NOMO-1 (cell line): ENCODE results near the gene PHF19.

Experiments used
- DNase-seq, 2 experiments: peaks; one replicate each; lab custom pipeline; 2025; ENCODE audit not compliant: unreplicated experiment in 2 of 2; lab: John Stamatoyannopoulos, UW

The PHF19 gene

GRCh38 chr9:120892748-120893610 lies 16.0 kb upstream of the PHF19 start:
- DNase-seq: peak; percentile 90 to 93

DNA sequence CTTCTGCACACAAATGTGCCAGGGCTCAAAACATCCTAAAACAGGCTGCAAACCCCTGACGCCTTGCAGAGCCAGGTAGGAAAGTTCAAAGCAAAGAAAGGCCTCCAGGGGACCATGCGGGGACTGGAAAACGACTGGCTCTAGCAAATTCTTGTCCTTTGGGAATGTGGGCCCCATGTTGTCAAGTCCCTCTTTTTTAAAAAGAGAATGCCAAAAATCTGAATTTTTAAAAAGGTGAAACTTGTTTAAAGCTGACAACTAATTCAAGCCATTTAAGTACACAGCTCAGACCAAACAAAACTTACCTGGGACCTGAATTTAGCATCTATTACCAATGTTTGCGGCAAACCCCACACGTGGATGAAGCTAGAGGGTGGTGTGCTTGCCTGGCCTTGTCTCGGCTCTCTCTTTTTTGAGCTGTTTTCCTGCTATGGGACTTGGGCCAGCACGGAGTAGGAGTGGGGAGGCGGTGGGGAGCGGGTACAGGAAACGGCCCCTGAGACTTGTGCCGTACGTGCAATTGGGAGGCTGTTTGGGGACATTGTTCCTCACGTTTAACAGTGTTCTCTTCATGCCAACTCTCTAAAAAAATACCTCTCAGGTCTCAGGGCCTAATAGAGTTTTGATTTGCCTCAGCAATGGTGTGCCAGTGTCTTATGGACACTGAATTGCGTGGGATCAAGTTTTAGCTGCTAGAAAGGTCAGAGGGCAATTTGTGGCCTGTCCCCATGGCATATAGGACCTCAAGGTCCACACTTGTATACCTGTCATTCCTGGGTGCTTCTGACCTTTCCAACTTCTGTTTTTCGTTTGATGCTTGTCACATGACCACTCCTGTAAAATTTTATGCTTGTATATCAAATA lies 15.1 kb upstream of the PHF19 start:
- DNase-seq: no peak

DNA sequence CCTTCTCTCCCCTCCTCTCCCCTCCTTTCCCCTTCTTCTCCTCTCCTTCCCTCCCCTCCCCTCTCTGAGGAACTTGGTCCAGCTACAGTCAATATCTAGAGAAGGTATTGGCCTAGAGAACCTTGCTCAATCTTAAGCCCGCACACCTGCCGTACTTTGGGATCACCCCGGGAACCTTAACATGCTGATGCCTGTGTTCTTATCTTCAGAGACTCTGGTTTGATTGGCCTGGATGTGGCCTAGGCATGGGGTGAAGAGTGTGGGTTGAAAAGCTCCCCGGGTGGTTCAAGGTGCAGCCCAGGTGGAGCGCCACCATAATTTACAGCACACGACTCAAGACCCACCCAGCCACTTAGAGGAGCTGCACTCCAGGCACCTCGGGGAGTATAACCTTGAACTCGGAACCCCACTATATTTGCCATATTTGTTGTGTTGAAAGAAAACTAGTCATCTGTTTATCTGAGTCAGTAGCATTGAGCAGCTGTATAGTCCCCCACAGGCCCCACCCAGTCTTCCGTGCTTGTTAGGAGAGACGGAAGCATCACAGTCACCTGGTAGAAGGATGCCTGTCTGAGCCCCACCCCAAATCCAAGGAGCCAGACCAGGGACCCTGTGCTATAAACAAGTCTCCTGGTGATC lies 14.4 kb upstream of the PHF19 start:
- no peak for DNase-seq

DNA sequence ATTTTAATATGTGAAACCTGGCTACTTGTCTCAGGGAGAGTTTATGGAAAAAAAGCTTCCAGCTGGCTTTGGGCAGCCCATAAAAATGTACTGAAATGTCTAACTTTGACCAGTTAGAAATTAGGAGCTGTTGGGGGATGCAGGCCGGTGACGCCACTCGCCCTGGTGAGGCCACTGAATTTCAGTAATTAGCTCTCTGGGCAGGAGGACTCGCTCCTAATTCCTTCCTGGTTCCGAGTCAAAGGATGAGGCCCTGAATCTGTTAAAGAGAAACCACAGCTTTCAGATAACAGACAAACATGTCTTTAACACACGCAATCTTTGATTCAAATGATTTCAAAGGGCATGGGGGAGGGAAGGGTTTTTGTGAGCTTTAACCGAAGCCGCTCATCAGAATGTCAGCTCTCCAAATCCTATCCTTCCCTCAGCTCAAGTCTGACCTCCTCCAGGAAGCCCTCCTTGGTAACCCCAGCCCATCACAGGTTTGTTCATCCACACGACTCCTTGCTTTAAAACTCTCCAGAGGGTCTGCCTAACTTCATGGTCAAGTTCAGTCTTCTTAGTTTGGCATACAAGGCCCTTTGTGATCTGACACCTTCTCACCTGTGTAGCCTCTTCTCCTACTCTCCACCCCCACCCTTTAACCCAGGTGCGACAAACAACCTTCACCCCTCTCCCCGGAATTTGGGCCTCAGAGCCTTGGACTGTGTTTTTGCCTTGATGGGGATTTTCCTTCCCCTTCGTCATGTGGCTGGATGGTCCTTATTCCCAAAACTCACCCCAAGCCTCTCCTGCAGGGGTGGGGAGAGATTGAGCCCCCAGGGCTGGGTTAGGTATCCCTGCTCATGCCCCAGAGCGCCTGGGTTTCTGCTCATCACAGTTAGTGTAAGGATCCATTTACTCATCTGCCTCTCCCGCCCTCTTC lies 13.6 kb upstream of the PHF19 start:
- DNase-seq: peak; percentile 53 to 58

DNA sequence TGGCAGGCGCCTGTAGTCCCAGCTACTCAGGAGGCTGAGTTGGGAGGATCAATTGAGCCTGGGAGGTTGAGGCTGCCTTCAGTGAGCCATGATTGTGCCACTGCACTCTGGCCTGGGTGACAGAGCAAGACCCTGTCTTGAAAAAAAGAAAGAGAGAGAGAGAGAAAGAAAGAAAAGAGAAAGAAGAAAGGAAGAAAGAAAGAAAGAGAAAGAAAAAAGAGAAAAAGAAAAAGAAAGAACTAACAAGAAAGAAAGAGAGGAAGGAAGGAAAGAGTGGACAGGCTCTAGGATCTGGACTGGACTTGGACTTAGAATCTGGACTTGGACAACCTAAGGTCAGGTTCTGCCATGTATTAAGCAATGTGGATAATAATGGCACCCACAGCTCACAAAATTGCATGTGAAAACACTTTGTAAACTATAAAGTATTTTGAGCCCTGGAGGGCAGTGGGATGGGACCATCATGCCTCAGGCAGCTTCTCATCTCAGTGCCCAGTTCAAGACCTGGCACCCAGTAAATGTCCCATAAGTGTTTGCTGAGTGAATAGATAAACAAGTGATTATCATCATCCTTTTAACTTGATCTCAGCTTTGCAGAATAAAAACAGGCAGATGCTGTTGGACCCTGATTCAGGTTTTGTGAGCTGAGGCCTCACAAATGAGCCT lies 12.8 kb upstream of the PHF19 start:
- no peak for DNase-seq

- DNase-seq: no peak
Measured at GRCh38 chr9:120888626-120889025, 11.6 kb upstream of the PHF19 start.

GRCh38 chr9:120886490-120886967 lies 9.5 kb upstream of the PHF19 start:
- DNase-seq: no peak

- DNase-seq: no peak
Measured at GRCh38 chr9:120885958-120886357, 9.0 kb upstream of the PHF19 start.

- no peak for DNase-seq
Measured at GRCh38 chr9:120885457-120885856, 8.5 kb upstream of the PHF19 start.

- DNase-seq: no peak
Measured at GRCh38 chr9:120883608-120883996, 6.6 kb upstream of the PHF19 start.

DNA sequence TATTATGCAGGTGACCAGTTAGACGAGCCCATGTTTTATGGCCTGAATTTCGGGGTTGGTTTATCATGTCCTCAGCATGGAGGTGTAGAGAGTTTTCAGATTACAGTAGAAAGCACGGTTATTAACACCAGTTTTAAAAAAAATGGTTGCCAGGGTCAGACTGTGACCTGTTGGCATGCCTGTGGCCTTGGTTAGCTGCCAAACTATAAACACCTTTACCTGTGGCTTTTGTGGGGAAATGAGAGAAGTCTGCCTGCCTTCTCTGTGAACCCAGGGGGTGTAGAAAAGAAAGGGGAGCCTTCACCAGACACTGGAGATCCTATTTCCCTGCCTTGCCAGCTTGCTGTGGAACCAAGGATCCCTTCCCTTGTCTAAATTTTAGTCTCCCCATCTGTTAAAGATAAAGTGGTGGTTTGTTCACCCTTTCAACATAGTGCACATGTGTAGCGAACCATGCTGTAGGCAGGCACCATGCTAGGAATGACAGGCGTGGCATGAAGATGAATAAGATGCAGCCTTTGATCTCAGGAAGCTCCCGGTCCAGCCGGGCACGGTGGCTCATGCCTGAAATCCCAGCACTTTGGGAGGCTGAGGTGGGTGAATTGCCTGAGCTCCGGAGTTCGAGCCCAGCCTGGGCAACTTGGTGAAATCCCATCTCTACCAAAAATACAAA lies 6.1 kb upstream of the PHF19 start:
- DNase-seq: no peak

DNA sequence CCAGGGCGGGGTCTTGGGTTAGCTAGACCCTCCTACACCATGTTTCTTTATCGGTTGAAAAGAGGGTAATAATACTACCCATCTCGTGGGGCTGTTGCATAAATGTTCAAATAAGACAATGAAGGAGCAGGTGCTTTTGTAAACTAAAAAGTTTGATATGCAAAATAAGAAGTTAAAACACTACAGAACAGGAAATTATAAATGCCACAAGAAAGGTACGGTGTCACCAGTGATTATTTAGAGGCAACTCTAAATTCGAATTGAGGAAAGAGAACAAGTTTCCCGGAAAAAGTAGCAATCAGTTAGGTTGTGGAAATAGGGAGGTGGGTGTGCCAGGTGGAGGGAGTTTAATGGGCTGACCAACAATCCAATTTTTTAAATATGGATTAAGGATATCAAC lies 2.5 kb upstream of the PHF19 start:
- no peak for DNase-seq

DNA sequence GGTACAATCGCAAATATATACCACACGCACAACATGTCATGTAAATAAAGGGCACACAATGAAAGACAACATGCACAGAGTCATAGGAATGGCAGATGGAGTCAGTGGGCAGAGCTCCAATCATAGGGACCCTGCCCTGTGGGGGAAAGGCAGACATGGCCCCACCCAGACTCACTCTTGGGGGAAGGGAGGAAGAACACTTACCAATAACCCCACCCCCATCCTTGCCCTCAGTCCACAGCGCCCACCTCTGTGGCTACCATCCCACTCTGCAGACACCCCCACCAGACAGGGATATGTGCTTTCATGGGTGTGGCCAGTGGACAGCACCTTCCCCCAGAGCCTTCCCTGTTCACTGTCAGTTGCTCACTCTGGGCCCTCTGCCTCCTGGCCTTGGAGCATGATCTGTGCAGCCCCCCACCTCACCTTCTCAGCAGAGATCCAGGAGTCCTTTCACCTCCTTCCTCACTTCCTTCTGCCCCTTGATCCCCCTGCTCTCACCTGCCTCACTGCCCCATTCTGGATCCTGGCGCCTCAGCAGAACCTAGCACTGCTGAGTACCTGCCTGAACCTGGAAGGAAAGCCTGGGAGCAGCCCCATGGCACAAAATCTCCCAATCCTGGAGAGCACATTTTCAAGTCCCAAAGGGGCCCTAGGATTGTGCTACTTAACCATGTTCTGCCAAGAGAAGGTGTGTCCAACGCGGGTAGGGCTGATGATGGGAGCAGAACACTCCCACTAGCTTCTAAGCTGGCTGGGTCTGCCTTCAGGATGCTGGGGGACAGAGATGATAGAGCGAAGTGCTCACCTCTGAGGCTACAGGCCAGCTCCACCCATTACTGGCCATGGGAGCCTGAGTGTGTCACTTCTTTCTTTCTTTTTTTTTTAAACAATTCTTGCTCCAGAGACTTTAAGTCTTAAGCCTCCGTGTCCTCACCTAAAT lies 1.5 kb upstream of the PHF19 start:
- no peak for DNase-seq

GRCh38 chr9:120877276-120878034 lies 467 bp upstream of the PHF19 start:
- peak; percentile 68 to 84 for DNase-seq

GRCh38 chr9:120875954-120876841 lies 790 bp downstream of the PHF19 start:
- DNase-seq: peak; percentile 97

GRCh38 chr9:120875643-120875953 lies 1.4 kb downstream of the PHF19 start:
- no peak for DNase-seq

DNA sequence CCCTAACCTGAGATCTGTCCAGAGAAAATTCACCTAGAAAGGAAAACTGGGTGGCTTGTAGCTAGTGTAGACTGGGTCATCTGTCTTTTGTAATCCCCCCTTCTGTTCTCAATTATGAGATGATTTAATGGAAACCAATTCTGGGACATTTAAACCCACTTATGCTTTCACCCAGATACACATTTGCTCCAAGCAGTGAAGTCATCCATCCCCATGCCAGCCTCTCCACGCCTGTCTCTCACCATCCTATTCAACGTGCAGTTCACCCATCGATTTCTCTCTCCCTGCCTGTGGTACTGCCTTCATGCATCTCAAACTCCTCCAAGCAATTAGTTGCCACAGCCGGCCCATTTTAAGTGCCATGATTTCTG lies 1.8 kb downstream of the PHF19 start:
- DNase-seq: no peak
